Fibroblast of lung (primary cell): Measurements from ENCODE around the gene ATP13A4. TPM values are rescaled to one million over a fixed set of nuclear protein-coding genes. Genes with fewer than 3 reads are reported as not detected.

Experiments used
- DNase-seq, 2 donors: peaks; one replicate each; pipeline versions ENCODE4 v3.0.0 to v3.0.0-alpha.2; 2010; ENCODE audit warnings: low read depth in 2 of 2
- H2AFZ ChIP-seq: 2 replicates; pipeline ENCODE4 v1.5.1; 2012; ENCODE audit warnings: low read length, control low read depth, inconsistent platforms
- H3K27ac ChIP-seq: 2 replicates; pipeline ENCODE4 v1.5.1; 2011; ENCODE audit warnings: low read length, control low read depth; ENCODE audit not compliant: insufficient read depth
- H3K27me3 ChIP-seq: 2 replicates; pipeline ENCODE4 v1.5.1; 2011; ENCODE audit warnings: mild to moderate bottlenecking, low read length; ENCODE audit not compliant: control insufficient read depth, insufficient read depth
- H3K36me3 ChIP-seq: 2 replicates; pipeline ENCODE4 v1.5.1; 2011; ENCODE audit warnings: low read length; ENCODE audit not compliant: control insufficient read depth, insufficient read depth
- H3K4me1 ChIP-seq: 2 replicates; pipeline ENCODE4 v1.5.1; 2011; ENCODE audit warnings: low read length; ENCODE audit not compliant: control insufficient read depth, insufficient read depth; ENCODE audit errors: extremely low read depth
- H3K4me2 ChIP-seq: 2 replicates; pipeline ENCODE4 v1.5.1; 2011; ENCODE audit warnings: low read length, control low read depth; ENCODE audit not compliant: insufficient read depth; ENCODE audit errors: extremely low read depth
- H3K4me3 ChIP-seq, 4 experiments: fragments of 200-600 bp in 1 of 4; sonication (generic) in 1 of 4; replicated peaks in 1 of 4; 2 replicates each; pipeline ENCODE4 v1.5.1; 2011 to 2016; ENCODE audit warnings: low read length in 4 of 4, low read depth in 3 of 4, mild to moderate bottlenecking in 3 of 4, control low read depth in 2 of 4, inconsistent platforms in 1 of 4, mixed read lengths in 1 of 4; ENCODE audit not compliant: insufficient read depth in 1 of 4; ENCODE audit errors: control extremely low read depth in 1 of 4
- H3K79me2 ChIP-seq: 2 replicates; pipeline ENCODE4 v1.5.1; 2012; ENCODE audit warnings: mild to moderate bottlenecking, low read length, inconsistent platforms; ENCODE audit not compliant: control insufficient read depth, insufficient read depth
- H3K9ac ChIP-seq: 2 replicates; pipeline ENCODE4 v1.5.1; 2011; ENCODE audit warnings: mild to moderate bottlenecking, low read length, control low read depth; ENCODE audit not compliant: insufficient read depth
- H3K9me3 ChIP-seq: 2 replicates; pipeline ENCODE4 v1.5.1; 2012; ENCODE audit warnings: low read depth, low read length; ENCODE audit not compliant: control insufficient read depth, insufficient read depth
- H4K20me1 ChIP-seq: 2 replicates; pipeline ENCODE4 v1.5.1; 2011; ENCODE audit warnings: low read length; ENCODE audit not compliant: control insufficient read depth, insufficient read depth; ENCODE audit errors: extremely low read depth
- CTCF ChIP-seq, 2 donors: IDR thresholded peaks in 1 of 2; conservative IDR thresholded peaks in 1 of 2; 1 replicate in 1 of 2; 2 replicates in 1 of 2; pipeline ENCODE4 v1.5.1; 2011 to 2012; ENCODE audit warnings: low read length in 2 of 2, control low read depth in 1 of 2, inconsistent platforms in 1 of 2, low read depth in 1 of 2, mild to moderate bottlenecking in 1 of 2
- EZH2 ChIP-seq: IDR thresholded peaks from 2 replicates; pipeline ENCODE4 v1.5.1; 2012; ENCODE audit warnings: low read length, control low read depth, mild to moderate bottlenecking; ENCODE audit errors: missing control alignments
- polyA plus RNA-seq, 2 donors: library from polyadenylated mRNA; depleted of rRNA in 1 of 2; stranded (reverse) in 1 of 2; unstranded in 1 of 2; fragments of >200 nt; gene quantifications; 2 replicates each; pipeline ENCODE4 v1.2.1, GENCODE V29; 2011 to 2012; ENCODE audit warnings: missing spikeins in 1 of 2
- total RNA-seq: library from RNA; depleted of rRNA; stranded (reverse); fragments of >200 nt; gene quantifications from 2 replicates; pipeline ENCODE4 v1.2.1, GENCODE V29; 2014

ATP13A4 gene
- total and polyA plus RNA-seq, 2 donors (not counting 1 experiment from before 2014, with no cell fraction given) = 0.01 to 0.33 TPM

GRCh38 chr3:193522473-193522872, 32.2 kb downstream of the ATP13A4 start:
- no peaks in the 10 kb centered on the region for H3K9me3 ChIP-seq
- H3K79me2 ChIP-seq = no peaks in the 10 kb centered on the region
- no peak overlapping the region for H2AFZ ChIP-seq
- H3K4me3 ChIP-seq = no peak overlapping the region
- H4K20me1 ChIP-seq = no peaks in the 10 kb centered on the region
- no peak for TF ChIP-seq CTCF (conservative IDR thresholded peaks at IDR 0.05 in 1 of 2, IDR thresholded peaks at IDR 0.05 in 1 of 2; ENCODE audit: low read depth in 1 of 2, low read length in 2 of 2)
- TF ChIP-seq EZH2 = no peak
- no peaks in the 10 kb centered on the region for H3K4me1 ChIP-seq
- no peaks in the 10 kb centered on the region for H3K27me3 ChIP-seq
- no peak overlapping the region for H3K4me2 ChIP-seq
- no peak for DNase-seq
- H3K9ac ChIP-seq = no peak overlapping the region
- no peak overlapping the region for H3K27ac ChIP-seq
- no peaks in the 10 kb centered on the region for H3K36me3 ChIP-seq

- H4K20me1 ChIP-seq = no peaks in the 10 kb centered on the region
- no peak overlapping the region for H3K4me3 ChIP-seq
- no peaks in the 10 kb centered on the region for H3K36me3 ChIP-seq
- no peaks in the 10 kb centered on the region for H3K9me3 ChIP-seq
- no peaks in the 10 kb centered on the region for H3K79me2 ChIP-seq
- H3K27ac ChIP-seq = no peak overlapping the region
- H3K9ac ChIP-seq = no peak overlapping the region
- no peak overlapping the region for H2AFZ ChIP-seq
- no peak for TF ChIP-seq CTCF (conservative IDR thresholded peaks at IDR 0.05 in 1 of 2, IDR thresholded peaks at IDR 0.05 in 1 of 2; ENCODE audit: low read depth in 1 of 2, low read length in 2 of 2)
- no peak for TF ChIP-seq EZH2
- no peaks in the 10 kb centered on the region for H3K4me1 ChIP-seq
- H3K27me3 ChIP-seq = no peaks in the 10 kb centered on the region
- DNase-seq = no peak
- H3K4me2 ChIP-seq = no peak overlapping the region
Observed at GRCh38 chr3:193520738-193521137, 34.0 kb downstream of the ATP13A4 start.

GRCh38 chr3:193515966-193516365, 38.7 kb downstream of the ATP13A4 start:
- Histone ChIP-seq H3K9me3 (no peaks in the 10 kb centered on the region), H2AFZ (no peak overlapping the region), H3K4me1 (no peaks in the 10 kb centered on the region), H3K27me3 (no peaks in the 10 kb centered on the region), H3K4me3 (no peak overlapping the region), H3K4me2 (no peak overlapping the region), H4K20me1 (no peaks in the 10 kb centered on the region), H3K9ac (no peak overlapping the region), H3K79me2 (no peaks in the 10 kb centered on the region), H3K36me3 (no peaks in the 10 kb centered on the region), H3K27ac (no peak overlapping the region)
- DNase-seq = no peak
- no peak for TF ChIP-seq EZH2
- TF ChIP-seq CTCF (conservative IDR thresholded peaks at IDR 0.05 in 1 of 2, IDR thresholded peaks at IDR 0.05 in 1 of 2; ENCODE audit: low read depth in 1 of 2, low read length in 2 of 2) = no peak
